ACC112 (cell line): ENCODE results near the gene CTNNBL1.

ENCODE experiments used
- H2AFZ ChIP-seq: fragments of 200-600 bp; sonication (generic); one replicate; pipeline ENCODE4 v1.6.0; 2017; ENCODE audit warnings: antibody characterized with exemption, low read length; ENCODE audit not compliant: unreplicated experiment
- H3K27ac ChIP-seq: fragments of 200-600 bp; sonication (generic); 2 replicates; pipeline ENCODE4 v1.5.1; 2014; ENCODE audit warnings: low read depth, mild to moderate bottlenecking, antibody characterized with exemption, low read length, moderate library complexity
- H3K27me3 ChIP-seq: fragments of 200-600 bp; sonication (generic); 2 replicates; pipeline ENCODE4 v1.6.1; 2014; ENCODE audit warnings: mild to moderate bottlenecking, antibody characterized with exemption, low read length, moderate library complexity, mixed read lengths; ENCODE audit not compliant: insufficient read depth
- H3K36me3 ChIP-seq: fragments of 200-600 bp; sonication (generic); 2 replicates; pipeline ENCODE4 v1.6.1; 2016; ENCODE audit warnings: mild to moderate bottlenecking, antibody characterized with exemption, low read length, moderate library complexity, mixed read lengths; ENCODE audit not compliant: insufficient read depth
- H3K4me1 ChIP-seq: fragments of 200-600 bp; sonication (generic); one replicate; pipeline ENCODE4 v1.6.1; 2016; ENCODE audit warnings: low read length, mixed read lengths; ENCODE audit not compliant: insufficient read depth, unreplicated experiment, control insufficient read depth
- H3K4me3 ChIP-seq: fragments of 200-600 bp; sonication (generic); 2 replicates; pipeline ENCODE4 v1.5.1; 2014; ENCODE audit warnings: mild to moderate bottlenecking, low read depth, low read length
- H3K79me2 ChIP-seq: fragments of 200-600 bp; sonication (generic); one replicate; pipeline ENCODE4 v1.6.0; 2016; ENCODE audit warnings: low read length; ENCODE audit not compliant: control insufficient read depth, unreplicated experiment, insufficient read depth

CTNNBL1 gene

DNA sequence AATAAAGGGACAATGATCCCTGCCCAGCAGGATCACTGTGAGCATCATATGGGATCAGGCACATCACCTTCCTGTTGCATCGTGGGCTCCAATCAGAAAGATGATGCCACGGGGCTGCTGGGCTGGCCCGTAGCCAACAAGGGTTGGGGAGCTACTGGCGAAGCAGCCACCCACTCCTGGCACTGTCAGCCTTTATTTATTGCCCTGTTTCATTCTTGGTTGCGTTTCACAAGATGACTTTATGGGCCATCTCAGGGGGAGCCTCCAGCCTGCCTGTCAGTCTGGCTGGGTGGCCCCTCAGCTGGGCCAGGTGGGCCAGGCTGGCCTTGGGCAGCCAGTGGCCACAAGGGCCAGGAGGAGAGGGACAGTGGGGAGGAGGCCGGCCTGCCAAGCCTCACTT, 226.4 kb downstream of the CTNNBL1 start:
- Histone ChIP-seq H3K79me2 (no peaks in the 10 kb centered on the region), H3K4me3 (no peak overlapping the region), H3K27me3 (peaks cover 39% of the 10 kb centered on the region), H3K4me1 (no peaks in the 10 kb centered on the region), H3K36me3 (no peaks in the 10 kb centered on the region), H3K27ac (no peak overlapping the region), H2AFZ (no peak overlapping the region)

DNA sequence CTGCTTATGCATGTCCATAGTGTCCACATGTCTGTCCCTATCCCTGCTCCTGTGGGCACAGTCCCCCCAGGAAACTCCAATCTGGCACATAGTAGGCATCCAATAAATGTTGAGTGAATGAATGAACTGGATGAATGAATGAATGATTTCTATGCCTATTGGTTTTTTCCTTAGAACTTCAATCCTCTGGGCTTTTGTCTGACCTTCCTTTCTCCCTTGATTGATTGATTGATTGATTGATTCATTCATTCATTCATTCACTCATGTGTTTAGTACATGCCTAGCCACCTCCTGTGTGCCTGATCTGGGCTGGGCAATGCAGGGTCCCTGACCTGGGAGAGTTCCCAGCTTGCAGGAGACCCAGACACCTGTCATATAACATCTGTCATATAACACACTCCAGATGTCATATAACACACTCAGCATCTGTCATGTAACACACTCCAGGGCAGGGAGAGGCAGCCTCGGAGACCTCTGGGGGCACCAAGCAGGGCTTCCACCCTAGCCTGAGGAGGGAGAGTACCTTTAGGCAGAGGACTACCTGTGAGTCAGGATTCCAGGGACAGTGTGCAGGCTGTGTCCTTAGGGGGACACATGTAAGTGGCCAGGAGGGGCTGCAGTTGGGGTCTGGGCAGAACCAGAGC, 227.0 kb downstream of the CTNNBL1 start:
- H3K4me3 ChIP-seq: no peak overlapping the region
- H3K4me1 ChIP-seq: no peaks in the 10 kb centered on the region
- H3K27me3 ChIP-seq: peaks cover 35% of the 10 kb centered on the region
- H3K27ac ChIP-seq: no peak overlapping the region
- H3K79me2 ChIP-seq: no peaks in the 10 kb centered on the region
- no peak overlapping the region for H2AFZ ChIP-seq
- H3K36me3 ChIP-seq: no peaks in the 10 kb centered on the region

DNA sequence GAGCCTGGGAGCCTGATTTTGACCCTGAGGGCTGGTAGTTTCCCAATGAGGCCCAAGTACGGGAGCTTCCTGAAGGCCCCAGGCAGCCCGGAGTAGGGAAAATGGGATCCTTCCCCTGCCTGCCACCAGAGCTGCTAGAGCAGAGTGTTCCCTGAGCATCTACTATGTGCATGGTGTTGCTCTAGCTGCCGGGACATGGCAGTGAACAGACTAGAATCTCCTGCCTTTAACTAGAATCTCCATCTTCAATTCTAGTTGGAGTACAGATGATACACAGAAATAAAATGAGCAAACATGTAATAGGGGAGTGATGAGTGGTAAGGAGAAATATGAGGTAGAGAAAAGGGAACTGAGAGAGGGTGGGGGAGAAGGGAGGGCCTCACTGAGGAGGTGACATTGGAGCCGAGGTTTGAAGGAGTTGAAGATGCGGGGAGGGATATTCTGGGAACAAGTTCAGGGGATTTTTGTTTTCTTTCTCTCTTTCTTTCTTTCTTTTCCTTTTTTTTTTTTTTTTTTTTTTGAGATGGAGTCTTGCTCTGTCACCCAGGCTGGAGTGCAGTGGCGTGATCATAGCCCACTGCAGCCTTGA, 227.6 kb downstream of the CTNNBL1 start:
- no peak overlapping the region for H3K4me3 ChIP-seq
- H3K27me3 ChIP-seq: peaks cover 30% of the 10 kb centered on the region
- H3K79me2 ChIP-seq: no peaks in the 10 kb centered on the region
- H2AFZ ChIP-seq: no peak overlapping the region
- no peaks in the 10 kb centered on the region for H3K4me1 ChIP-seq
- H3K27ac ChIP-seq: no peak overlapping the region
- H3K36me3 ChIP-seq: no peaks in the 10 kb centered on the region
